ENCODE results near the gene SUOX.
A peak's percentile ranks its signal among the peaks of the same experiment; 100 is the strongest.
"Not testable (repeated sequence)": the region's sequence is repeated elsewhere in the genome, so short reads cannot be mapped to it uniquely, and the experiment has no call there.

SUOX gene

DNA sequence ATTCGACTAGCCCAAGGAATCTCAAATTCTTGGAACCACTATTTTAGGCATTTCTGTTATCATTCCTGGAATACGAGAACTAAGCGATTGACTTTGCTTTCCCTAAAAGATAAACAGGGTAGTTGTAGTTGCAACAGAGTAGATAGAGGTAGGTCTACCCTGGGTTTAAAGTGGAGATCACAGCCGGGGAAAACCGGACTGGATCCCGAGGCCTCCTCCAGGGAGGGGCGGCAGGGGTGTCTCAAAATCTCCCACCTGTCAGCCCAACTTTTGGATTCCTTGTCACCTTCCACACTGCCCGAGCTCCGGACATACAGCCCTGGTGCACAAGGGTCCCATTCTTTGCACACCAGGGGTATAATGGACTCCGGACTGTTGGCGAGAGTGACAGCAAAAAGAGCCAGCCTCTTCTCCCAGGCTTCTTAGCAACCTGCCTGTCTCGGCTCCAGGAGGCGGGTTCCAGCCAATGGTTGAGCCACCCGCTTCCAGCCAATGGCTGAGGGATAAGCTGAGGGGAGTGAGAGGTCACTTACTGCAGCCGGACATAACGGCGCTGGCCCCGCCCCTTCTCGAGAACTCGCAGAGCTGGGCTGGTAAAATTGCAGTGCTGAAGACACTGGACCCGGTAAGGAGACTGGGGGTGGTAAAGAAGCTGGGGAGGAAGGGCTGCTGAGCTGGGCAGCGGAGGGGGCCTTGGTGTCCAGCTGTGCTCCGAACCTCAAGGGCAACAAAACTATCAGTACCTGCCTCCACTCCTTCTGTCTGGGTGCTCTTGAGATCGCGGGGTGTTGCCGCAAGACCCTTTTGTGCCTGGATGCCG is at the start of gene SUOX:
SUOX (plus strand) TSS at position 562 of the 820 bp plus-strand sequence. CDS start 4,946 bp downstream, outside the sequence.
- no peak for FAIRE-seq

GRCh38 chr12:55955344-55955743 is 41.7 kb upstream of the SUOX start:
- no peak for FAIRE-seq

DNA sequence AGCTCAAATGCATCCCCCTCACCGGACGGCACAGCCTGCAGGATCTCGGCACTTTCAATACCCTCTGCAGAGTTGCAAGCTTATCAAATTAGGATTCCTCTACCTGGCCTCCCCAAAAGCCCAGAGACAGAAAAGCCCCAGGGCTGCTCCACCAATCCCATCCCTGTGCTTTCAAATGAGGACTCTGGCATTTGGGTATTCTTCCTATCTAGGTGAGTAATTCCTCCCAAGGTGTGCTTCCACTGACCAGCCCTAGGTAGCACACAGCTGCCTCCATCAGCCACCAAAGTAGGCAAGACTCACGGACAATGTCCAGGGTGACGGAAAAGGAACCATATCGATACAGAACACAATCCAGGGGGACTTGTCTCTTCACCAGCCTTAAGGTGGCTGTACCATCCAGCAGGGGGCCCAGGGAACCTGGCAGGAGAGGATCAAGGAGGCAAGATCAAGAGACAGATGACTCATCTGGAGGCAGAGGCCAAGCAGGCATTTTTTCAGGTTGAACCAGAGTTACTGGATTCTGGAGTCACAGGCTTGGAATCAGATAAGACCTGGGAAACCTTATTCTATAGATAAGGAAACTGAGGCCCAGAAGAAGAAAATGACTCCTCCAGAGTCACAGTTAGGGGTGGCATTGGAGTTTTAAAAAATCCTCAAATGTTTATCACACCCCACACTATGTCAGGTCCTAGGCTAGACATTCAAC is 41.1 kb upstream of the SUOX start:
- no peak for FAIRE-seq

DNA sequence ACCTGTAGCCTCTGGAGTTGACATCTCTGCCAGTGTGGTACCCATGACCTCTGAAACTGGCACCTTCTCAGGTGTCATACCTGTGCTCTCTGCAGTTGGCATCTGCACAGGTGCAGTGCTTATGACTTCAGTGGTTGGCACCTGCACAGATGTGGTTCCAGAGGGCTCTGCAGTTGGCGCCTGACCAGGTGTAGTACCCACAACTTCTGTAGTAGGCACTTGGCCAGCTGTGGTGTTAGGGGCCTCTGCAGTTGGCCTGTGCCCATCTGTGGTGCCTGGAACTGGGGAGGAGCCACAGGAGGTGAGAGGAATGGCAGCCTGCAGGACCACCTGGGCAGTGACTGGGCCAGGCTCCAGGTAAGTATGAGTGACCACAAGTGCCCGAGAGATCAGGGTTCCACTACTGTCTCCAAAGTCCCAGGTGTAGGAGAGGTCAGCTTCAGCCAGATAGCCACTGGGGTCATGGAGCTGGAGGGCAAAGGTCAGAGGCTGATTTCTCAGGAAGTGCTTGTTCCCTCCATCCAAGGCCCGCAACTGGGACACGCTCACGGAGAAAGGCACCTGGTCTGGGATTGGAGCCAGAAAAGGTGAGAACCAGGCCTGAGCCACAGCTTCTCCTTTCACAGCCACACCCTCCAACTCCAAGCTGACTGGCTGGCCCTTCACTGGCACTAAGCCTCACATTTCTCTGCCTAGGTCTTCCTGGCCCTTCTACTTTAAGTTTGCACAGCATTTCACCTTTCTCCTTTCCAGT is 39.8 kb upstream of the SUOX start:
- FAIRE-seq, result no peak

GRCh38 chr12:55963760-55964159 is 33.3 kb upstream of the SUOX start:
- no peak for FAIRE-seq

- FAIRE-seq, result no peak
Measured at GRCh38 chr12:55965240-55965639, 31.8 kb upstream of the SUOX start.

- no peak for FAIRE-seq
Measured at GRCh38 chr12:55965941-55966407, 31.1 kb upstream of the SUOX start, which contains the start of gene PMEL. Gene PMEL (minus strand): TSS chr12:55966042. CDS start chr12:55966011, 31 bp downstream.

DNA sequence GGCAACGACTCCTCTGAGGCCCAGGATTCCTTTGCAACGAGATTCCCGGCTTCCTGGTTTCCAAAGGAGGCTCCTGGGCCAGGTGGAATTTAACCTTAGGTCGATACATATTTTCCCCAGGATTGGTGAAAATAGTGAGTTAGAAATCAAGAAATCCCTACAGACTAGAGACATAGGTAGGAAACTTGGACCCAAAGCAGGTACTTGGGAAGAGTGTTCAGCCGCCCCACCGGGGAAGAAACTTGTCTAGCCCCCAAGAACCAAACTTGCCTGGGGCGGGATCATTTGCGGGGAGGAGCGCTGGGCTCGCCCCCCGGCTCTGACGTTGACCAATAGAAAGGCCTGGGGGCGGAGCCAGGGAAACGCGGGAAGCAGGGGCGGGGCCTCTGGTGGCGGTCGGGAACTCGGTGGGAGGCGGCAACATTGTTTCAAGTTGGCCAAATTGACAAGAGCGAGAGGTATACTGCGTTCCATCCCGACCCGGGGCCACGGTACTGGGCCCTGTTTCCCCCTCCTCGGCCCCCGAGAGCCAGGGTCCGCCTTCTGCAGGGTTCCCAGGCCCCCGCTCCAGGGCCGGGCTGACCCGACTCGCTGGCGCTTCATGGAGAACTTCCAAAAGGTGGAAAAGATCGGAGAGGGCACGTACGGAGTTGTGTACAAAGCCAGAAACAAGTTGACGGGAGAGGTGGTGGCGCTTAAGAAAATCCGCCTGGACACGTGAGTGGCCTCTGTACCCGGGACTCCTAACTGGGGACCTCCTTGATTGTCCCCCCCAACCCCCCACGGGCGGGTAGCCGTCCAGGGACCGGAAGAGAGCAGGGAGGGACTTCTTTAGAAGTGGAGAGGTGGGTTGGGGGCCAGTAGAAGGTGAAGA is 30.4 kb upstream of the SUOX start, which contains the start of gene CDK2:
CDK2 (plus strand) TSS at position 423 of the 874 bp plus-strand sequence; CDS start at position 602, 179 bp downstream.
- no peak for FAIRE-seq

DNA sequence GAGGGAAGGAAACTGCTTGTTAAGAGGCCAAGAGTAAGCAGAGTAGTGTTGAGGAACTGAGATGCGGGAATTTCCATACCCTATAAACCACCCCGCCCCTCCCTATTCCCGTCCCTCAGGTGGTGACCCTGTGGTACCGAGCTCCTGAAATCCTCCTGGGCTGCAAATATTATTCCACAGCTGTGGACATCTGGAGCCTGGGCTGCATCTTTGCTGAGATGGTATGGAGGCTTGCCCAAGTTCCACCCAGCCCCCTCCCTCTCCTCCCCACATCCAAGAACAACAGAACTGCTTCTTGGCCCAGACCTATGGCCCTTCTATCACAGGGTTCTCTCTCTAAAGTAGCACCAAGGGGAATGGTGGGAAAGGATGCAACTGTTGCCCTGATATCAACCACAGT is 27.7 kb upstream of the SUOX start:
- no peak for FAIRE-seq

GRCh38 chr12:55970775-55971174 is 26.3 kb upstream of the SUOX start:
- FAIRE-seq, result no peak

DNA sequence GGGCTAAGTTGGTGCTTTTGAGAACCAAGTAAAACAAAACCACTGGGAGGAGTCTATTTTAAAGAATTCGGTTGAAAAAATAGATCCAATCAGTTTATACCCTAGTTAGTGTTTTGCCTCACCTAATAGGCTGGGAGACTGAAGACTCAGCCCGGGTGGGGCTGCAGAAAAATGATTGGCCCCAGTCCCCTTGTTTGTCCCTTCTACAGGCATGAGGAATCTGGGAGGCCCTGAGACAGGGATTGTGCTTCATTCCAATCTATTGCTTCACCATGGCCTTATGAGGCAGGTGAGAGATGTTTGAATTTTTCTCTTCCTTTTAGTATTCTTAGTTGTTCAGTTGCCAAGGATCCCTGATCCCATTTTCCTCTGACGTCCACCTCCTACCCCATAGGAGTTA is 25.0 kb upstream of the SUOX start:
- no peak for FAIRE-seq

GRCh38 chr12:55972456-55972855 is 24.6 kb upstream of the SUOX start:
- FAIRE-seq, result no peak

DNA sequence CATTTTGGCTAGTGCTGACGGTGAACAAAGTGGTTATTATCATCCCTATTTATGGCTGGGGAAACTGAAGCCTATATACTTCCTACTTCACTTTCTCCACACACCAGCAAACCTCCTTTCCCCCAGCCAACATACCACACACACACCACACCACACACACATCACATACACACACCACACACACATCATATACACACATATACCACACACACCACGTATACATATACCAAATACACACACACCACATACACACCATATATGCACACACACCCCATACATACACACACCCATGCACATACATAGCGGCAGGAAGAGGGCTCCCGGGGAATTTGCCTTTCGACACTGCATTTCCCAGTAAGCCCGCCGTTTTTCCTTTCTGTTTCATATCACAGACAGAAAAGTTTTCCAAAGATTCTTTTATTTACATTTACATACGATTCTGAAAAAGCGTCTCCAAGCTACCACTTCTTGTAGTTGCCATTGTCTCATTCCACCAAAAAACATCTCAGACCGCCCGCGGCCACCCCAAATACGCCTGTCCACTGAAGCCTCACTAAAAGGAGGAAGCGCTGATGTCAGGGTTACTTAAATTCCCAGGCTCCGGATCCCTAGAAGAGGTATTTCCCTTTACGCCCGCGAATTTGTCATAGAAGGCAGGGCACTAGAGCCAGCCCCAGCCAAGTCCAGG is 24.0 kb upstream of the SUOX start:
- no peak for FAIRE-seq

- peak; percentile 98 for FAIRE-seq
Measured at GRCh38 chr12:55973599-55974307, 23.3 kb upstream of the SUOX start, which contains the start of gene RAB5B. Gene RAB5B (plus strand): TSS chr12:55974078. CDS start chr12:55986961, 12,883 bp downstream.

GRCh38 chr12:55974308-55974730 is 22.8 kb upstream of the SUOX start:
- FAIRE-seq, result no peak

GRCh38 chr12:55978393-55978792 is 18.7 kb upstream of the SUOX start:
- FAIRE-seq, result no peak

GRCh38 chr12:55979069-55979468 is 18.0 kb upstream of the SUOX start:
- FAIRE-seq, result no peak

DNA sequence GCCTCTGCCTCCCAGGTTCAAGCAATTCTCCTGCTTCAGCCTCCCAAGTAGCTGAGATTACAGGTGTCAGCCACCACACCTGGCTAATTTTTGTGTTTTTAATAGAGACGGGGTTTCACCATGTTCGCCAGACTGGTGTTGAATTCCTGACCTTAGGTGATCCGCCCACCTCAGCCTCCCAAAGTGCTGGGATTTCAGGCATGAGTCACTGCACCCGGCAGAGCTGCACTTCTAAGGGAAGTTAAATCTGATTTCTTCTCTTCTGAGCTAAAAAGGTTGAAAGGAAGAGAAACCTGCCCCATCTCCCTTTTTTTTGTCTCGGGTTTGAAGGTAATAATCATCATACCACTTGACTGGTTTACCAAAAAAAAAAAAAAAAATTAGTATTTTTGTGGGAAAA is 15.2 kb upstream of the SUOX start:
- not testable (repeated sequence) for FAIRE-seq

DNA sequence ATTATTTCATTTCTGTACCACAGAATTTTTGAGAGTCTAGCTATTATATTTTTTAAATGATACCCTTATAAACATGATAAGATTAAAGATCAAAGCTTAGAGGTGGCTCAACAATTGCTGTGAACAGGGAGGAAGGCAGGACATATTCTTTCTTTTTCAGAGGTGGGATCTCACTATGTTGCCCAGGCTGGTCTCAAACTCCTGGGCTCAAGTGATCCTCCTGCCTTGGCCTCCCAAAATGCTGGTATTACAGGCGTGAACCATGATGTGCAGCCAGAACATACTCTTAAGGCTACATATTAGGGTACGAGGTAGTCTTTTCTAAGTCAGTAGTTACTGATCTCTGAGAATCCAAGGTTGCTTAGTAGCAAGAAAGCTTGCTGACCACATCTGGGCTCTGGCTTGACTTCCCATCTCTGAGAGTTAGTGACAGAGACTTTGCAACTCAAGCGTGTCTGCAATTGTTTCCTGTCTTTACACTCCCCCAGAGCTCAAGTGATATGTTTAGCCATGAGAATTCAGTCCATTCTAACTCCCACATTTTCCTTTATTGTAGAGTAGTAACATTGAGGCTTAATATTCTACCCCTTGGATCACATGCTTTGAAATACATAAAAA is 14.6 kb upstream of the SUOX start:
- FAIRE-seq, result no peak

- no peak for FAIRE-seq
Measured at GRCh38 chr12:55983232-55983842, 13.7 kb upstream of the SUOX start.
